Inflammatory macrophage treated with lipopolysaccharide for 4 hours (primary cell): ENCODE measurements around the gene ASCC3.

ENCODE experiments used
- DNase-seq: peaks from one replicate; pipeline ENCODE4 v3.0.0-alpha.2; 2020

The ASCC3 gene

GRCh38 chr6:100461917-100462705 lies 419.0 kb downstream of the ASCC3 start:
- DNase-seq, result no peak

GRCh38 chr6:100461278-100461916 lies 419.7 kb downstream of the ASCC3 start:
- DNase-seq, result no peak

- DNase-seq, result no peak
Observed at GRCh38 chr6:100460650-100461204, 420.4 kb downstream of the ASCC3 start.

DNA sequence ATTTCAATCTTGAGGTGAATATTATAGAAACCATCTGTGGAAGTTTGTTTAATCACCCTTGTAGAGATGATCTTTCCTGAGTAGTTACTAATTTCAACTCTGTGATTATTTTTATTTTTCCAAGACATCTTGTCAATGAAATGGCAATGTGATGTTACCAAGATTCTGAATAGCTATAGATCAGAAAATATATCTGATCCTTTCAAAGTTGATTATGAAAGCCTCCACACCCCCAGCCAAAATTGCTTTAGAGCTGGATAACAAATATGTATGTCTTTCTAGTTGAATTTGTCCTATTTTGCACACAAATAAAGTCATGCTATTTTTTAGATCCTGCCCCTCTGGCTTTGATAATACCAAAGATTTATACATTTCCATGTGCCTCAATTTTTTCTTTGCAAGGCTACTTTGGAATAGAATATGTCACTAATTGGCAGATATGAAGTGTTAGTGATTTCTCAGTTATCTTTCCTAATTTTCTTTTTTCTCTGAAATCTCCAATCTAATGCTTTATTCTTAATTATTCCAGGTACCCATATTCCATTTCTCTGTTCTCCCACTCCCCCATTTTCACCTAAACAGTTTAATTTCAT lies 421.4 kb downstream of the ASCC3 start:
- DNase-seq, result no peak

DNA sequence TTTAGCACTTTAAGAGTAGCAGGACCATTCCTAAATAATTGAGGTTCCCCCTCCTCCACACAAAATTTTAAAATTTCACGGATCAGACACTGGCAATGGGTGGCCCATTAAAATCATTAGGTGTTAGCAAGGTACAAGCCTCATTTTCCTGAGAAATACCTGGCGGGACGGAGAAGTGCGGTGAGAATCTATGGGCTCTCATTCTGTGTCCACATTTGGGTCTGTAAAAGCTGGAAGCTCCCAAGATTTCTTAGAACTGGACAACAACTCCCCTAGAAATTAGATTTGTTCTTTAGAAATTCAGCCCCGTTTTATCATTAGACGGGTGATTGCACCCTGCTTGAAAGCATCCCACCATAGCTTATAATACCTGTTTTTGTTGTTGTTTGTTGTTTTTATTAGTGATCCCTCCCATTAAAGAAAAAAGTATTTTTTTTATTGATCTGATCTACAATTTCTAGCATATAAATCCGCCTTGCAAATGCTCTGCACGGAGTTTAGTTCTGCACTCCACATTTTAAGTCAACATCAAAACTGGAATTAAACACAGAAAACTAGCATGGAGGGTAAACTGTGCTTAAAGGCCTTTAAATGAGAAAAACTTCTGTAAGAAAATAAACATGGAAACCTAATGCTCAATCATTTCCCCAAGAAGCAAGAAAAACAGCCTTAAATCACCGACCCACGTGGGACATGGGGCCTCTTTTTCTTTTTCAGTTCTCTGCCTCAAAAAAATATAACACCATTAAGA lies 422.1 kb downstream of the ASCC3 start:
- DNase-seq, result no peak
